Liver (tissue), 9 donors: ENCODE data around the gene PTPRN2. TPM values are rescaled to one million over a fixed set of nuclear protein-coding genes. Genes with fewer than 3 reads are reported as not detected.
"Not testable (repeated sequence)": the region's sequence is repeated elsewhere in the genome, so short reads cannot be mapped to it uniquely, and the experiment has no call there.

ENCODE experiments used
- DNase-seq: peaks from one replicate; pipeline ENCODE4 v3.0.0-alpha.2; 2017; ENCODE audit warnings: low spot score
- H3K27ac ChIP-seq, 2 donors: one replicate each; pipeline ENCODE4 v1.7.0; 2013; ENCODE audit warnings: inconsistent platforms in 2 of 2, low read length in 2 of 2, control low read depth in 1 of 2, low read depth in 1 of 2, mild to moderate bottlenecking in 1 of 2
- H3K27me3 ChIP-seq, 4 donors: one replicate each; pipeline versions ENCODE4 v1.6.1 to v1.7.0; 2013; ENCODE audit warnings: low read length in 3 of 4, inconsistent platforms in 1 of 4, mild to moderate bottlenecking in 1 of 4, moderate library complexity in 1 of 4; ENCODE audit not compliant: control insufficient read depth in 4 of 4, insufficient read depth in 4 of 4
- H3K36me3 ChIP-seq, 4 donors: one replicate each; pipeline versions ENCODE4 v1.6.1 to v1.7.0; 2013; ENCODE audit warnings: low read length in 3 of 4, mild to moderate bottlenecking in 3 of 4, low read depth in 1 of 4, moderate library complexity in 1 of 4; ENCODE audit not compliant: control insufficient read depth in 4 of 4, insufficient read depth in 3 of 4
- H3K4me1 ChIP-seq, 4 donors: one replicate each; pipeline versions ENCODE4 v1.6.1 to v1.7.0; 2013; ENCODE audit warnings: low read length in 3 of 4, mild to moderate bottlenecking in 3 of 4, moderate library complexity in 1 of 4; ENCODE audit not compliant: control insufficient read depth in 4 of 4, insufficient read depth in 4 of 4
- H3K4me3 ChIP-seq, 3 donors: one replicate each; pipeline versions ENCODE4 v1.6.1 to v1.7.0; 2013; ENCODE audit warnings: low read length in 3 of 3, control low read depth in 1 of 3, low read depth in 1 of 3, mild to moderate bottlenecking in 1 of 3
- H3K9ac ChIP-seq, 2 donors: one replicate each; pipeline ENCODE4 v1.7.0; 2013; ENCODE audit warnings: low read length in 2 of 2, mild to moderate bottlenecking in 2 of 2, moderate library complexity in 2 of 2, control low read depth in 1 of 2, low read depth in 1 of 2
- H3K9me3 ChIP-seq, 4 donors: one replicate each; pipeline versions ENCODE4 v1.6.1 to v1.7.0; 2013; ENCODE audit warnings: low read length in 3 of 4; ENCODE audit not compliant: control insufficient read depth in 4 of 4
- CTCF ChIP-seq: fragments of 150-350 bp; IDR thresholded peaks from 2 replicates; pipeline ENCODE4 v1.5.1; 2017; ENCODE audit warnings: improper control_type of control experiment, low read depth, low read length; ENCODE audit not compliant: missing input control
- EGR1 ChIP-seq, 2 donors: IDR thresholded peaks; 2 replicates each; pipeline ENCODE4 v1.6.1; 2016 to 2018; ENCODE audit warnings: antibody characterized with exemption in 2 of 2, low read depth in 2 of 2
- FOXA1 ChIP-seq: IDR thresholded peaks from 2 replicates; pipeline ENCODE4 v1.6.1; 2016; ENCODE audit warnings: antibody characterized with exemption
- GABPA ChIP-seq, 2 donors: IDR thresholded peaks in 1 of 2; conservative IDR thresholded peaks in 1 of 2; 2 replicates each; pipeline ENCODE4 v1.6.1; 2016; ENCODE audit warnings: antibody characterized with exemption in 2 of 2, mild to moderate bottlenecking in 1 of 2, moderate library complexity in 1 of 2
- HNF4A ChIP-seq, 2 donors: conservative IDR thresholded peaks; 2 replicates each; pipeline ENCODE4 v1.6.1; 2016; ENCODE audit warnings: antibody characterized with exemption in 2 of 2, mild to moderate bottlenecking in 2 of 2
- MAX ChIP-seq: IDR thresholded peaks from 2 replicates; pipeline ENCODE4 v1.6.1; 2016; ENCODE audit warnings: antibody characterized with exemption
- NR2F2 ChIP-seq: IDR thresholded peaks from 2 replicates; pipeline ENCODE4 v1.6.1; 2016; ENCODE audit warnings: antibody characterized with exemption
- RAD21 ChIP-seq, 2 donors: IDR thresholded peaks; 2 replicates each; pipeline ENCODE4 v1.6.1; 2016; ENCODE audit warnings: antibody characterized with exemption in 2 of 2, mild to moderate bottlenecking in 2 of 2
- SP1 ChIP-seq: IDR thresholded peaks from 2 replicates; pipeline ENCODE4 v1.6.1; 2018; ENCODE audit warnings: antibody characterized with exemption, mild to moderate bottlenecking
- TAF1 ChIP-seq: conservative IDR thresholded peaks from 2 replicates; pipeline ENCODE4 v1.6.1; 2016; ENCODE audit warnings: antibody characterized with exemption, mild to moderate bottlenecking
- YY1 ChIP-seq: IDR thresholded peaks from 2 replicates; pipeline ENCODE4 v1.6.1; 2016; ENCODE audit warnings: antibody characterized with exemption, mild to moderate bottlenecking
- WGBS: extraction: QIAGEN DNeasy Blood & Tissue Kit; methylation state at CpG from one replicate; pipeline ENCODE4 v1.1.7; 2013; 5-methylcytosine and 5-hydroxymethylcytosine counted together
- polyA plus RNA-seq, 2 donors: library from polyadenylated mRNA; stranded (reverse) in 1 of 2; unstranded in 1 of 2; fragments of 200-250 nt in 1 of 2; fragments of >200 nt in 1 of 2; fragmentation: Nextera tagmentation in 1 of 2; extraction: Ambion mirVana in 1 of 2; gene quantifications; one replicate each; pipeline versions ENCODE4 v1.2.1 to v1.2.3, GENCODE V29; 2013 to 2015
- total RNA-seq, 2 donors: library from RNA; depleted of rRNA; stranded (reverse); fragments of >200 nt; gene quantifications; one replicate each; pipeline ENCODE4 v1.2.3, GENCODE V29; 2014
- TF ChIP-seq, protein P1 (sequence below): IDR thresholded peaks from 2 replicates; pipeline ENCODE4 v1.6.1; 2016; ENCODE audit warnings: antibody characterized with exemption
- donor health status: healthy.
- donor health status: healthy.
- donor health status: healthy.
- donor health status: healthy.
- donor health status: healthy.

Gene PTPRN2
- total and polyA plus RNA-seq, 4 donors: 0.75 to 1.9 (median 1.1) TPM

GRCh38 chr7:157702311-157703023 lies 885.2 kb downstream of the PTPRN2 start:
- Histone ChIP-seq H3K27me3 (peaks cover 0 to 4% (median under 1%) of the 10 kb centered on the region in 4 donors), H3K4me3 (no peak overlapping the region), H3K27ac (no peak overlapping the region), H3K9ac (no peak overlapping the region), H3K4me1 (no peaks in the 10 kb centered on the region), H3K9me3 (no peaks in the 10 kb centered on the region), H3K36me3 (no peaks in the 10 kb centered on the region)
- TF ChIP-seq NR2F2 (no peak), GABPA (IDR thresholded peaks at IDR 0.05 in 1 of 2, conservative IDR thresholded peaks at IDR 0.05 in 1 of 2) (no peak), YY1 (no peak), MAX (no peak), HNF4A (conservative IDR thresholded peaks at IDR 0.05) (no peak), FOXA1 (no peak), CTCF (no peak), TAF1 (no peak), EGR1 (IDR thresholded peaks at IDR 0.05; ENCODE audit: low read depth in 2 of 2) (no peak), SP1 (no peak), RAD21 (IDR thresholded peaks at IDR 0.05) (no peak)
- TF ChIP-seq, protein P1, sequence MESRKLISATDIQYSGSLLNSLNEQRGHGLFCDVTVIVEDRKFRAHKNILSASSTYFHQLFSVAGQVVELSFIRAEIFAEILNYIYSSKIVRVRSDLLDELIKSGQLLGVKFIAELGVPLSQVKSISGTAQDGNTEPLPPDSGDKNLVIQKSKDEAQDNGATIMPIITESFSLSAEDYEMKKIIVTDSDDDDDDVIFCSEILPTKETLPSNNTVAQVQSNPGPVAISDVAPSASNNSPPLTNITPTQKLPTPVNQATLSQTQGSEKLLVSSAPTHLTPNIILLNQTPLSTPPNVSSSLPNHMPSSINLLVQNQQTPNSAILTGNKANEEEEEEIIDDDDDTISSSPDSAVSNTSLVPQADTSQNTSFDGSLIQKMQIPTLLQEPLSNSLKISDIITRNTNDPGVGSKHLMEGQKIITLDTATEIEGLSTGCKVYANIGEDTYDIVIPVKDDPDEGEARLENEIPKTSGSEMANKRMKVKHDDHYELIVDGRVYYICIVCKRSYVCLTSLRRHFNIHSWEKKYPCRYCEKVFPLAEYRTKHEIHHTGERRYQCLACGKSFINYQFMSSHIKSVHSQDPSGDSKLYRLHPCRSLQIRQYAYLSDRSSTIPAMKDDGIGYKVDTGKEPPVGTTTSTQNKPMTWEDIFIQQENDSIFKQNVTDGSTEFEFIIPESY: no peak
- WGBS: 79% methylated on average over 21 of the region's 21 CpGs
- DNase-seq: no peak

GRCh38 chr7:157701395-157702180 lies 886.0 kb downstream of the PTPRN2 start:
- not testable (repeated sequence) for H3K4me1 ChIP-seq, H3K36me3 ChIP-seq, H3K27ac ChIP-seq, H3K27me3 ChIP-seq, H3K4me3 ChIP-seq, H3K9ac ChIP-seq, H3K9me3 ChIP-seq, DNase-seq
- WGBS: 77% methylated on average over 34 of the region's 34 CpGs
